Measurements from ENCODE around the gene RER1.
A peak's percentile ranks its signal among the peaks of the same experiment; 100 is the strongest.

The RER1 gene

GRCh38 chr1:2417833-2418225 lies 26.2 kb downstream of the RER1 start:
- no peak for DNase-seq
- H3K27me3 ChIP-seq (ENCODE audit: insufficient read depth, low read depth, severe bottlenecking) = no peaks in the 10 kb centered on the region

GRCh38 chr1:2418791-2419320 lies 27.2 kb downstream of the RER1 start:
- no peak for TF ChIP-seq CTCF (IDR thresholded peaks at IDR 0.05; ENCODE audit: low read depth, low read length)
- DNase-seq = no peak
- Histone ChIP-seq H3K9me3 (ENCODE audit: severe bottlenecking) (peaks cover 6% of the 10 kb centered on the region), H3K4me3 (ENCODE audit: low read depth, low read length) (no peak overlapping the region), H3K36me3 (no peaks in the 10 kb centered on the region), H3K27me3 (ENCODE audit: insufficient read depth, low read depth, severe bottlenecking) (no peaks in the 10 kb centered on the region), H3K27ac (no peak overlapping the region)

More at GRCh38 chr1:2417833-2418225, 26.2 kb downstream of the RER1 start:
- Histone ChIP-seq H3K27ac (no peak overlapping the region), H3K4me3 (ENCODE audit: low read depth, low read length) (no peak overlapping the region), H3K36me3 (no peaks in the 10 kb centered on the region), H3K9me3 (ENCODE audit: severe bottlenecking) (no peaks in the 10 kb centered on the region)
- no peak for TF ChIP-seq CTCF (IDR thresholded peaks at IDR 0.05; ENCODE audit: low read depth, low read length)

- no peaks in the 10 kb centered on the region for H3K36me3 ChIP-seq
- DNase-seq = no peak
- no peaks in the 10 kb centered on the region for H3K27me3 ChIP-seq (ENCODE audit: insufficient read depth, low read depth, severe bottlenecking)
- H3K9me3 ChIP-seq (ENCODE audit: severe bottlenecking) = peaks cover 6% of the 10 kb centered on the region
- no peak overlapping the region for H3K27ac ChIP-seq
- H3K4me3 ChIP-seq (ENCODE audit: low read depth, low read length) = no peak overlapping the region
- TF ChIP-seq CTCF (IDR thresholded peaks at IDR 0.05; ENCODE audit: low read depth, low read length) = no peak
These were observed 27.8 kb downstream of the RER1 start for GRCh38 chr1:2419416-2419815.

- DNase-seq = no peak
- no peak overlapping the region for H3K27ac ChIP-seq
- peaks cover 6% of the 10 kb centered on the region for H3K9me3 ChIP-seq (ENCODE audit: severe bottlenecking)
- H3K36me3 ChIP-seq = no peaks in the 10 kb centered on the region
- no peaks in the 10 kb centered on the region for H3K27me3 ChIP-seq (ENCODE audit: insufficient read depth, low read depth, severe bottlenecking)
- no peak for TF ChIP-seq CTCF (IDR thresholded peaks at IDR 0.05; ENCODE audit: low read depth, low read length)
- no peak overlapping the region for H3K4me3 ChIP-seq (ENCODE audit: low read depth, low read length)
These were observed 30.9 kb downstream of the RER1 start for GRCh38 chr1:2422523-2422922.

- H3K4me3 ChIP-seq (ENCODE audit: low read depth, low read length) = no peak overlapping the region
- no peaks in the 10 kb centered on the region for H3K27me3 ChIP-seq (ENCODE audit: insufficient read depth, low read depth, severe bottlenecking)
- TF ChIP-seq CTCF (IDR thresholded peaks at IDR 0.05; ENCODE audit: low read depth, low read length) = no peak
- H3K9me3 ChIP-seq (ENCODE audit: severe bottlenecking) = peaks cover 15% of the 10 kb centered on the region
- H3K36me3 ChIP-seq = no peaks in the 10 kb centered on the region
- no peak for DNase-seq
- H3K27ac ChIP-seq = peak overlapping the region; percentile 46
These were observed 34.3 kb downstream of the RER1 start for GRCh38 chr1:2425892-2426291.

GRCh38 chr1:2426540-2426939 lies 34.9 kb downstream of the RER1 start:
- Histone ChIP-seq H3K9me3 (ENCODE audit: severe bottlenecking) (peaks cover 15% of the 10 kb centered on the region), H3K4me3 (ENCODE audit: low read depth, low read length) (no peak overlapping the region), H3K36me3 (no peaks in the 10 kb centered on the region), H3K27ac (peak overlapping the region; percentile 46), H3K27me3 (ENCODE audit: insufficient read depth, low read depth, severe bottlenecking) (no peaks in the 10 kb centered on the region)
- no peak for DNase-seq
- TF ChIP-seq CTCF (IDR thresholded peaks at IDR 0.05; ENCODE audit: low read depth, low read length) = no peak

Data from WERI-Rb-1 (cell line).